Astrocyte of the cerebellum (primary cell): Measurements from ENCODE around the gene MAPKAPK3.

Experiments used
- DNase-seq: peaks from one replicate; pipeline ENCODE4 v3.0.0-alpha.2; 2011; ENCODE audit warnings: low read depth
- H3K4me3 ChIP-seq: 2 replicates; pipeline ENCODE4 v1.5.1; 2011; ENCODE audit warnings: mild to moderate bottlenecking, low read depth, low read length, moderate library complexity
- CTCF ChIP-seq: IDR thresholded peaks from 2 replicates; pipeline ENCODE4 v1.5.1; 2012; ENCODE audit warnings: low read length, low read depth, moderate library complexity, mild to moderate bottlenecking; ENCODE audit errors: missing control alignments
- in situ Hi-C: cut with HindIII; loops from 2 replicates; pipeline ENCODE4 v1.10.0; 2017; ENCODE audit warnings: low sequenced_read_pairs

MAPKAPK3 gene

GRCh38 chr3:50651445-50651844 lies 34.5 kb downstream of the MAPKAPK3 start:
- no peak overlapping the region for H3K4me3 ChIP-seq
- no peak for TF ChIP-seq CTCF
- DNase-seq: no peak
- in situ Hi-C loops: no loop called here

GRCh38 chr3:50651920-50652529 lies 35.1 kb downstream of the MAPKAPK3 start:
- in situ Hi-C loops: no loop called here
- no peak overlapping the region for H3K4me3 ChIP-seq
- no peak for TF ChIP-seq CTCF
- DNase-seq: no peak

GRCh38 chr3:50652709-50653108 lies 35.8 kb downstream of the MAPKAPK3 start:
- in situ Hi-C loops: no loop called here
- no peak overlapping the region for H3K4me3 ChIP-seq
- DNase-seq: no peak
- peak; percentile 51 for TF ChIP-seq CTCF

- no peak for DNase-seq
- TF ChIP-seq CTCF: no peak
- H3K4me3 ChIP-seq: no peak overlapping the region
- in situ Hi-C loops: no loop called here
Measured at GRCh38 chr3:50653937-50654595, 37.1 kb downstream of the MAPKAPK3 start.

GRCh38 chr3:50655009-50655830 lies 38.3 kb downstream of the MAPKAPK3 start:
- in situ Hi-C loops: no loop called here
- no peak for DNase-seq
- no peak for TF ChIP-seq CTCF
- no peak overlapping the region for H3K4me3 ChIP-seq

GRCh38 chr3:50656417-50657195 lies 39.7 kb downstream of the MAPKAPK3 start:
- TF ChIP-seq CTCF: no peak
- DNase-seq: no peak
- in situ Hi-C loops: no loop called here
- no peak overlapping the region for H3K4me3 ChIP-seq
